GM10266 (cell line): ENCODE results near the gene TXNDC9.
"Not testable (repeated sequence)": the region's sequence is repeated elsewhere in the genome, so short reads cannot be mapped to it uniquely, and the experiment has no call there.

Source experiments
- DNase-seq: peaks from one replicate; pipeline ENCODE4 v3.0.0; 2012; ENCODE audit errors: extremely low spot score
- CTCF ChIP-seq: IDR thresholded peaks from 2 replicates; pipeline ENCODE4 v1.5.1; 2012; ENCODE audit warnings: mild to moderate bottlenecking, low read depth; ENCODE audit not compliant: control insufficient read depth, insufficient read depth; ENCODE audit errors: missing control alignments

TXNDC9 gene

DNA sequence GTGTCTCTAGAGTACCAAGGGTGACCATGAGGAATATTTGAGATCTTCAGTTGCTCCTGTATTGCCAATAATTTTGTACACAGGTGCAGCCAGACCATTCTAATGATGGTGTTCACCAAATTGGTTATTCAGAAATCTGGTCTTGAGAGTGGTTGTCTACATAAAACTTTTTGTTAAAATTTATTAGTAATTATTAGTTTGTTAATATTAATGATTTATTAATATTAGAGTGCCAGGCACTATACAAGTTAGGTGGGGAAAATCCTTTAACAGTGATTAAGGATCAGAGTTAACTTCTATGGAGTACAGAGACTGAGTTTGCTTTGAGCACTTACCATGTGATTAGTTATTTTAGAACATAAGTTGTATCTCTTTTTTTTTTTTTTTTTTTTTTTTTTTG is 10.1 kb upstream of the TXNDC9 start:
- TF ChIP-seq CTCF: no peak
- DNase-seq: no peak

DNA sequence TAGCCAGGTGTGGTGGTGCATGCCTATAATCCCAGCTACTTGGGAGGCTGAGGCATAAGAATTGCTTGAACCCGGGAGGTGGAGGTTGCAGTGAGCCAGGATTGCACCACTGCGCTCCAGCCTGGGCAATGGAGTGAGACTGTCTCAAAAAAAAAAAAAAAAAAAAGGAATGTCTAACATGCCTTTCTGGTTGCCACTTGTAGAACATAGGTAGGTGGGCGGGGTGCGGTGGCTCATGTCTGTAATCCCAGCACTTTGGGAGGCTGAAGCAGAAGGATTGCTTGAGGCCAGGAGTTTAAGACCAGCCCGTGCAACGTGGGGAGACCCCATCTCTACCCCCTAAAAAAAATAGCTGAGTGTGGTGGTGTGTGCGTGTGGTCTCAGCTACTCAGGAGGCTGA is 9.3 kb upstream of the TXNDC9 start:
- DNase-seq: not testable (repeated sequence)

GRCh38 chr2:99342536-99342935 is 6.4 kb upstream of the TXNDC9 start:
- no peak for TF ChIP-seq CTCF

DNA sequence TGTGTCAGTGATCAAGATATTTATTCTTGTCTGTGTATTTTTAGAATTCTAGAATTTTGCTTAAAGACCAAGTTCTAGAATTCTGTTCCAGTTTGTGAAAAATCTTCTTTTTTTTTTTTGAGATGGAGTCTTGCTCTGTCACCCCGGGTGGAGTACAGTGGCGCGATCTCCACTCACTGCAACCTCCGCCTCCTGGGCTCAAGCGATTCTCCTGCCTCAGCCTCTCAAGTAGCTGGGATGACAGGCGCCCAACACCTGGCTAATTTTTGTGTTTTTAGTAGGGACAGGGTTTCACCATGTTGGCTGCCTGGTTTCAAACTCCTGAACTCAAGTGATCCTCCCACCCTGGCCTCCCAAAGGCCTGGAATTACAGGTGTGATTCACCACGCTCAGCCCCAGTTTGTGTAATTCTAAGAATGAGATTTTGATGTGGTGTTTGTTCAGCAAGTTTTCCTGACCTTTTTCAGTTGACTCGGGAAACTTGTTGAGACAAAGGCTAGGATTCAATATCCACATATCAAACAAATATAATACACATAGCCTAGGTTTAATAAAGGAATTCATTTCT is 4.6 kb upstream of the TXNDC9 start:
- no peak for TF ChIP-seq CTCF
- DNase-seq: no peak

More at GRCh38 chr2:99342536-99342935, 6.4 kb upstream of the TXNDC9 start:
- no peak for DNase-seq

DNA sequence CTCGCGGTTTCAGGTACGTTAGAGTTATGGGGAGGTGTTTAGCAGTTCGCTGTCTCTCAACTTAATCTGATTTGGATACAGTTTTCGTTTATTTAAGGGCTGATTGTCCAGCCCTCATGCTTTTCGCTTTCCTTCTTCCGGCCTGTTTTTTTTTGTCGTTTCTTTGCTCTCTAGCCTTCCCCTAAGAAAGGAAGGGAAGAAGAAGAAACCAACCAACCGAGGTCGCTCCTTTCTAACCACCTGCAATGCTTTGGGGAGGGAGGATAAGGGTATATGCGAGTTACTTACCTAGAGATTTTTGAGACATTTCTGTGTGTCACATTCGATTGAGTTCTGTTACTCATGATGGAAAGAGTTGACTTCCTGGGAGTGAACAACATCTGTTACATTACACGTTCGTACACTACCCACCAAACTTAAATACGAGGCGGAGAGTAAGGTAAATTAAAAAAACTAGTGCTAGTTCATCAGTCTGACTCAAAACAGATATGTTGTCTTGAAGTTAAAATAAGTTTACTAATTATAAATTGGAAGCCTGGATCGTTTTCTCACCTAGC is 2.0 kb upstream of the TXNDC9 start:
- DNase-seq: peak; percentile 11
- no peak for TF ChIP-seq CTCF

DNA sequence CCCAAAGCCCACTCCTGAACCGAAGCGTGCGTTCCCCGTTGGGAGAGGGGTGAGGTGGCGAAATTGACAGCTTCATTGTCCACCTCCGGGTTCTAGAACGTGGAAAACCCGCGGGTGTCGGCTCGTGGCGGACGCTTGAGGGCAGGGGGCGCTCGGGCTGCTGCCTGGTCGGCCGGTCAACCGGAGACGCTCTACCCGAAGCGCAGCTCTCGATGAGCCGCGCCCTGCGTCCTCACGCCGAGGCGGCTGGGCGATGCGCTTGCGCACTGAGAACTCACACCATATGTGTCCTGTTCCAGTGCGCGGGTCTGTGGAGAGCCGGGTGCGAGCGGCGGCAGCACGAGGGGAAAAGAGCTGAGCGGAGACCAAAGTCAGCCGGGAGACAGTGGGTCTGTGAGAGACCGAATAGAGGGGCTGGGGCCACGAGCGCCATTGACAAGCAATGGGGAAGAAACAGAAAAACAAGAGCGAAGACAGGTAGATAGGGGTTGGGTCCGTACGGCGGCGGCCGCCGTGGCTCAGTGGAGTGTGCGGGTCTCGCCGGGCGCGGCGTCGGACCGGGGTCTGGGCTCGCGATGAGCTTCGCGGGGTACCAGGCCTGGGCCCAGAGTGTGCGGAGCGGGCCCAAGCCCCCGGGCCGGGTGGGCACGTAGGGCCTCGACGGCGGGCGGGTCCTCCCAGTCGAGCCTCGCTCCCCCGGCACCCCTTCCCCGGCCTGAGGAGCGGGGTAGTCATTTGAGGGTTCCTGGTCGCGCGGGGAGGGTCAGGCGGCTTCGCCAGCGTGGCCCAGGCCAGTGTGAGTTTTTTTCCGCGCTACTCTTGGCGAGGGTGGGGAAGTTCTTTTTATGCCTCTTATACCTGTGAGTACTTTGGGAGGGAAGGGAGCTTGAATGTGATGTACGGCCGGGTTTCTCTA is 1.2 kb upstream of the TXNDC9 start, which contains the start of gene EIF5B:
Gene EIF5B (plus strand): TSS at position 277 of the 916 bp plus-strand sequence. CDS start 166 bp downstream, at position 443.
- peak; percentile 88 for TF ChIP-seq CTCF
- DNase-seq: peak; percentile 90

GRCh38 chr2:99336804-99337112 is 625 bp upstream of the TXNDC9 start:
- no peak for TF ChIP-seq CTCF
- DNase-seq: no peak
